ENCODE measurements around the gene FLT3LG.
"Not testable (repeated sequence)": the region's sequence is repeated elsewhere in the genome, so short reads cannot be mapped to it uniquely, and the experiment has no call there.

FLT3LG gene

GRCh38 chr19:49463960-49464740 lies 9.9 kb upstream of the FLT3LG start:
- no peak for DNase-seq (ENCODE audit: low spot score)

- no peak for DNase-seq (ENCODE audit: low spot score)
Observed at GRCh38 chr19:49465371-49465770, 8.6 kb upstream of the FLT3LG start.

- DNase-seq (ENCODE audit: low spot score): no peak
Observed at GRCh38 chr19:49468199-49468598, 5.8 kb upstream of the FLT3LG start.

GRCh38 chr19:49468746-49469447 lies 5.1 kb upstream of the FLT3LG start:
- DNase-seq (ENCODE audit: low spot score): peak; percentile 66

- peak; percentile 69 for DNase-seq (ENCODE audit: low spot score)
Observed at GRCh38 chr19:49469828-49470614, 4.0 kb upstream of the FLT3LG start.

- DNase-seq (ENCODE audit: low spot score): no peak
Observed at GRCh38 chr19:49470615-49470978, 3.4 kb upstream of the FLT3LG start.

- DNase-seq (ENCODE audit: low spot score): no peak
Observed at GRCh38 chr19:49472936-49473335, 1.1 kb upstream of the FLT3LG start.

- not testable (repeated sequence) for DNase-seq (ENCODE audit: low spot score)
Observed at GRCh38 chr19:49473501-49473867, 531 bp upstream of the FLT3LG start.

GRCh38 chr19:49474542-49474924 lies 518 bp downstream of the FLT3LG start:
- DNase-seq (ENCODE audit: low spot score): no peak

GRCh38 chr19:49475191-49475917 lies 1.3 kb downstream of the FLT3LG start:
- DNase-seq (ENCODE audit: low spot score): no peak

- DNase-seq (ENCODE audit: low spot score): peak; percentile 38
Observed at GRCh38 chr19:49475995-49476880, 2.2 kb downstream of the FLT3LG start.

GRCh38 chr19:49479975-49480628 lies 6.1 kb downstream of the FLT3LG start:
- no peak for DNase-seq (ENCODE audit: low spot score)

GRCh38 chr19:49481020-49481683 lies 7.1 kb downstream of the FLT3LG start:
- DNase-seq (ENCODE audit: low spot score): no peak

GRCh38 chr19:49486232-49486631 lies 12.2 kb downstream of the FLT3LG start:
- DNase-seq (ENCODE audit: low spot score): no peak

GRCh38 chr19:49486710-49487276 lies 12.8 kb downstream of the FLT3LG start:
- no peak for DNase-seq (ENCODE audit: low spot score)

GRCh38 chr19:49487277-49488045 lies 13.4 kb downstream of the FLT3LG start, which contains the start of gene RPL13A:
RPL13A (plus strand) TSS chr19:49487608; CDS start chr19:49487630, 22 bp downstream.
- DNase-seq (ENCODE audit: low spot score): peak; percentile 97

GRCh38 chr19:49488046-49488862 lies 14.2 kb downstream of the FLT3LG start:
- DNase-seq (ENCODE audit: low spot score): no peak
